Femur (tissue), 1 donor: ENCODE data around the gene FKBP1A.

Source experiments
- DNase-seq: peaks from one replicate; pipeline ENCODE4 v3.0.0-alpha.2; 2017

FKBP1A gene

DNA sequence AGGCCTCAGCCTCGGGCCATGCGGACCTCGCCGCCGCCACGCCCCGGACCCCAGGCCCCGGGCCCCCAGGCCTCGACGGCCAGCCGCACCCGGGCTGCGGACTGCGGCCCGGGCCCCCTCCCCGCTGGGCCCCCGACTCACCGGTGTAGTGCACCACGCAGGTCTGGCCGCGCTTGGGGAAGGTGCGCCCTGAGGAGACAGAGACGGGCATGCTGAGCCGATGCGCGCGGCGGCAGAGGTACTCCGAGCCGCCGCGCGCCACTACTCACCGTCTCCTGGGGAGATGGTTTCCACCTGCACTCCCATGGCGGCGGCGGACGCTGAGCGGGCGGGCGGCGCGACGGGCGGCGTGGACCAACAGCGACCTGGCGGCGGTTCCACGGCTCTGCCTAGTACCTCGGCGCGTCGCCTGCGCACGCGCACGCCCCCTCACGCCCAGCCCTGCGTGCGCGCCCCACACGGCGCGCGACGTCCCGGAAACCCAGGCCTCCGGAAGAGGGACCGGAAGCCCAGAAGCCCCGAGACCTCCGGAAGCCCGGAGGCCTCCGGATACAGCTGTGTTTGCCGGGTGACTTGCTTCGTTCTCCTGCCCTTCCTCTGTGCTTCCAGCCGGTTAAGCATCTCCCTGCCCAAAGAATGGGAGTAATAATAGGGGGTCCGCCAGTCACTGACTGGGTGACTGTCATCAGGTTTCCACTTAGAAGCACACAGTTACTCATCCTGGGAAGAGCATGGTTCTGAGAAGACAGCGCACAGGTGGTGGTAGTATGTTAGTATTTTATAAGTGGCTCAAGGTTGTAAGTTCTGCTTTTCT lies at the start of gene FKBP1A:
FKBP1A (minus strand) TSS at position 362 of the 814 bp plus-strand sequence; CDS start at position 306, 56 bp downstream.
- DNase-seq, result peak; percentile 96

DNA sequence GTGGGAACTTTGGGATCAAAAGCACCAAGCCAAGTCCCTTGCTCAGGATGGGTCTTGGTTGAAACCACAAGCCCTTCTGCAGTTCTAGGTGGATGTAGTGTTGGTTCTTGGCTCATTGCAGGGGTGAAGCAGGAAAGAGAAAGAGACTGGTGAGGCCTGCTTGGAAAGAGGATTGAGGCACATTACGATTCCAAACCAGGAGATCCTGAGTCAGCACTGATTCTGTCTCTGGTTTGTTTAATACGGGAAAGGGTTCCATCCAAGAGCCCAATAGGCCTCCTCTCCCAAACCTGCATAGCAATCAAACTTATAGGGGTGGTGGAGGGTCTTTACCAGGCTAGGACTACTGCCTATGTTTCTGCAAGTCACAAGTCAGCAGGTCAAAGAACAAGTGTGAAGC lies 49.5 kb upstream of the FKBP1A start:
- DNase-seq, result no peak

DNA sequence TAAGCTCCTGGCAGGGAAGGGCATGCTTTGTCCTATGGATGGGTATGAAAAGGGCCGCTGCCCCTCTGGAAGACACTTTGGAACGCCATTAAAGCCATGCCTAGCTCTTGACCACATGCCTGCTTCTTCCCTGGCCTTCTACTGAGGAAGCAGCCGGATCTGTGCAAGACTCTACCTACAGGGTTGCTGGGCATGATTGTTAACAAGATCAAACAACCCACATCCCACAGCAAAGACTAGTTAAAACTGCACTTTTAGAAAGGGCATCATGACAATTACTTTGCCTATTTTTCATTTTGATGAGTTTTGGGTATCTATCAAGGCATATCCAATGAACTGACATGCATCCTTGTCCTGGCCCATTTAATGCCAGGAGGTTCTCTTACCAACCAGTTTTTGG lies 48.3 kb upstream of the FKBP1A start:
- no peak for DNase-seq

DNA sequence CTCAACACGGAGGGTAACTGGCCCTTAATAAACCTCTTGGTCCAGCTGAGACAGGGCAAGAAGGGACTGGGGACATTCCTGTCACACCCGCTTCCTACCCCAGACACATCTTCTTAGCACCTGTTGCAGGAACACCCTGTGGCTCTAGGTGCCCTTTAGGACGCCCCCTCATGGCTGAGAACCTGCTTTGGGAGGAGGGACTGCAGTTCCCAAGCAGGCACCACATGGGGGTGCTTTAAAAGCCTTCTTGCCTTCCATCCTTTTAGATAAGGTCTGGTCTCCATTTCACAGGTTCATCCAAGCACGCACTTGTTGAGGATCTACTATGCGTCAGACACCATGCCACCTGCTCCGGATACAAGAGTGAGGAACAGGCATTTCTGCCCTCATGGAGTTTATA lies 47.2 kb upstream of the FKBP1A start:
- DNase-seq, result no peak

DNA sequence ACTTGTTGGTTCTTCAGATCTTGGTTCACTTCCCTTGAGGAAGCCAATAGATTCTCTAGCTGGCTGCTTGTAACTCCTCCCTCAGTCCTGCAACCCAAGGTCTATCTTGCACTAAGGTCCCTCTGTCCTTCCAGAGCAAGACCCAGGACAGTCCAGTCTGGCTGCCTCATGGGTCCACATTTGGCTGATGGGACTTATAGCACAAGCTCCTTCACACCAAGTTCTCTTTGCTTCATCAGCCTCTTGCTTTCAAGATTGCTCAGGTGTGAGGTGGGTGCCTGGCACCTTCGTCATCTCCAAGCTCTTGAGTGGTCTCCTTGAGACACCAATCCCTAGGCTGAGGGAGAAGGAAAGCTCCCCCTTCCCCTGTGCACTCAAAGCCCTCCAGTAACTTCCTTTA lies 45.5 kb upstream of the FKBP1A start:
- no peak for DNase-seq

DNA sequence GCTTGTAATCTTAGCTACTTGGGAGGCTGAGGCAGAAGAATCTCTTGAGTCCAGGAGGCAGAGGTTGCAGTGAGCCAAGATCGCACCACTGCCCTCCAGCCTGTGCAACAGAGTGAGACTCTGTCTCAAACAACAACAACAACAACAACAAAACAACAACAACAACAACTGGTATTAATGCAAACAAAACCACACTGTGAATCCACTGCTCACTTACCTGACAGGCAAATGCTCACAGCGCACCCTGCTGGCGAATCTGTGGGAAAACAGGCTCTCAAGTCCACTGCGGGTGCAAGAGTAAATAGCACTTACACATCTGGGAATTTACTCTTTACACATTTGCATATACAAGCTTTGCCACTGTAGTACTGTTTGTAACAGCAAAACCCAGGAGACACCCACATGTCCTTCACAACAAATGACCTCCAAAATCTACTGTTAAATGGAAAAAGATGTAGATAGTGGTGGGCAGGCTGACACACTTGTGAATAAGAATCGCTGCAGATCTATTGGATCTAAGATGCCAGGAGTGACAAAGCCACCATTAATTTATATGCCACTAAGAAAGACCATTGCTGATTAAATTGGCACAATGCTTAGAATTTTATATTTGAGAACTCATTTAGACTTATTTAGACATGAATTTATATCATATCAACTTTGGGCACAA lies 44.5 kb upstream of the FKBP1A start:
- peak; percentile 77 for DNase-seq

DNA sequence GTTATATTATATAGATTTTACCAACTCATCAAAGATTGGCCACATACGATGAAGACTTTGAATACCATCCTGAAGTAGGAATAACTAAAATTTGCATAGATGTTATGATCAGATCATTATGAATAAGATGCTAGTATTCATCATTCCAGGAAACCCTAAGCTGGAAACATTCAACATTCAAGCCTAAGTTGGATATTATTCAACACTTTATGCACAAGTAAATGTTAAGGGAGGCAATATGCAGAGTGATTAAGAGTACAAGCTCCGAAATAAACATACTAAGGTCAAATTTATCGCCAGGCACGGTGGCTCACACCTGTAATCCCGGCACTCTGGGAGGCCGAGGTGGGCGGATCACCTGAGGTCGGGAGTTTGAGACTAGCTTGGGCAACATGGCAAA lies 43.4 kb upstream of the FKBP1A start:
- no peak for DNase-seq

DNA sequence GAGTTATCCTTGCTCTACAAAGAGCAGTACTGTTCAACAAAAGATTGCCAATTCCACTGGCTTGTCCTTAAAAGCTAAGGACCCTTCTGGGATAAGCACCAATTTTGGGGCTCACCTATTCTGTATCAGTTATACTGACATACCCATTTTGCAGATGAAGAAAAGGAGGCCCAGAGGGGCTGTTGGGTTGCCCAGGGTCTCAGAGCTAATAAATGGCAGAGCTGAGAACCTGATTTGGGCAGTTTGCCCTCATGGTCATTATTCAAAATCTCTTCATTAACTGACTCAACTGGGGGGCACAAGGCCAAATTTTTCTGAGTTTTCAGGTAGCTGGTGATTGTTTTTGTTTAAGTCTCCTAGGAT lies 42.5 kb upstream of the FKBP1A start:
- DNase-seq, result no peak

DNA sequence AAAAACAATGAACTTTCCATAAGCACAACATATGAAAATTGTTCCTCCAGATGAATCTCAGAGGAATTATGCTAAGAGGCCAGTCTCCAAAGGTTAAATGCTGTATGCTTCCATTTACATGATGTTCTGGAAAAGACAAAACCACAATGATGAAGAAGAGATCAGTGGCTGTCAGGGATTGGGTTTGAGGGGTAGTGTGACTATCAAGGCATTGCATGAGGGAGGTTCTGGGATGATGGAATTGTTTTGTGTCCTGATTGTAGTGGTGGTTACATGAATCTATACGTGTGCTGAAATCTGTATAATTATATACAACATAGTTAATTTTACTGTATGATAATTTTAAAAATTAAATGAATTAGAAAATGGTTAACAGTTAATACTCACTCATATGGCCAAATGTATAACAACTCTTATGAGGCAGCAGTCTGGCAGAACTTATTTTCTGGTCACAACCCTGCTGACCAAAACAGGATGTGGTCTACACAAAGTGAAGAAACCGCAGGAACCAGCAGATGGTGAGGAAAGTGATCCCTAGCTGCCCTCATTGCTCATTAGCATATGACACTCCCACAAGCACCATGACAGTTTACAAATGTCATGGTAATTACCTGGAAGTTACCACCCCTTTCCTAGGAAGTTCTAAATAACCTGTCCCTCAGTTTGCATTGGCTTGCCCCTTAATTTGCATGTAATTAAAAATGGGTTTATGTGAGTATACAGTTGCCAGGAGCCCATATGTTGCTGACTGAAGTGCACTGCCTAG lies 41.9 kb upstream of the FKBP1A start:
- peak; percentile 50 for DNase-seq

DNA sequence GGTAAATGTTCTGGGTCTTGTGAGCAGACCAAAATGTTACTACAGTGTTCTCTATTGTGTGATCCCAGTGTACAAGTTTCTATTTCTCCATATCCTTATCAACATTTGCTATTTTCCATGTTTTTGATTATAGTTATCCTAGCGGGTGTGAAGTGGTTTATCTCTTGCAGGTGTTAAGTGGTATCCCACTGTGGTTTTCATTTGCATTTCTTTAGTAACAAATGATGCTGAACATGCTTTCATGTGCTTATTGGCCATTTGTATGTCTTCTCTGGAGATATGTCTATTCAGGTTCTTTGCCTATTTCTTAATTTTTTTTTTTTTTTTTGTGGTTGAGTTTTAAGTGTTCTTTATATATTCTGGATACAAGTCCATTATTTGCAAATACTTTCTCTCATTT lies 38.3 kb upstream of the FKBP1A start:
- no peak for DNase-seq

DNA sequence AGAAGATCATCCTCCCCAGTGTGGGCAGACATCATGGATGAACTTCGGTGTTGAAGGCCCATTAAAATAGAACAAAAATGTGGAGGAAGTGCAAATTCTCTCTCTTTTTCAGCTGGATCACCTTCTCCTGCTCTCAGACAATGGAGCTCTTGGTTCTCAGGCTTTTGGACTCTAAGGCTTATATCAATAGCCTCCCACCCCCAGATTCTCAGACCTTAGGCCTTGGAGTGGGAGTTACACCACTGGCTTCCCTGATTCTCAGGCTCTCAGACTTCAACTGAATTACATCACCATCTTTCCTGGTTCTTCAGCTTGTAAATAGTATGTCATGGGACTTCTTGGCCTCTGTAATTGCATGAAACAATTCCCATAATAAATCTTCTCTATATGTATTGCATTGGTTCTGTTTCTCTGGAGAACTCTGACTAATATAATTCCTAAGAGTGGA lies 37.2 kb upstream of the FKBP1A start:
- DNase-seq, result no peak

DNA sequence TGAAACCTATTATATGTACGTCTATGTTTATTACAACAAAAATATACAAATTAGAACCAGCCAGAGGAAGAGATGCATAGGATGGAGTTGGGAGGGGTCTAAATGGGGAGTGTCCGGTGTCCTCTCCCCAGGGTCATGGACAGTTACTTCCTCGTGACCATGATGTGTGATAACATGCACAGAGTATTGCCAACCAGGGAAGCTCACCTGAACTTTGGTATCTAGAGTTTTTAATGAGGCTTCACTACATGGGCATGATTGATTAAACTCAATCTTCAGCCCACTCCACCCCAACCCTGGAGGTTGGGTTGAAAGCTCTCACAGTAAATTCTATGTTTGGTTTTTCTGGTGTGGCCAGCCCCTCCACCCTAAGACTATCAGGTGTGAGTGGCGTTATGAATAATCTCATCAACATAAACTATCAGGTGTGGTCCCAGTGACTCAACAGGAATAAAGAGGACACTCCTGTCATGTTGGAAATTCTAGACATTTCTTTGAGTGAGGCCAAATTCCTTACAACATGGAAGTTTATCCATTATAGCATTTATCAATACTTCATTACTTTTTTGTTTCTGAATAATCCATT lies 36.4 kb upstream of the FKBP1A start:
- DNase-seq, result no peak

DNA sequence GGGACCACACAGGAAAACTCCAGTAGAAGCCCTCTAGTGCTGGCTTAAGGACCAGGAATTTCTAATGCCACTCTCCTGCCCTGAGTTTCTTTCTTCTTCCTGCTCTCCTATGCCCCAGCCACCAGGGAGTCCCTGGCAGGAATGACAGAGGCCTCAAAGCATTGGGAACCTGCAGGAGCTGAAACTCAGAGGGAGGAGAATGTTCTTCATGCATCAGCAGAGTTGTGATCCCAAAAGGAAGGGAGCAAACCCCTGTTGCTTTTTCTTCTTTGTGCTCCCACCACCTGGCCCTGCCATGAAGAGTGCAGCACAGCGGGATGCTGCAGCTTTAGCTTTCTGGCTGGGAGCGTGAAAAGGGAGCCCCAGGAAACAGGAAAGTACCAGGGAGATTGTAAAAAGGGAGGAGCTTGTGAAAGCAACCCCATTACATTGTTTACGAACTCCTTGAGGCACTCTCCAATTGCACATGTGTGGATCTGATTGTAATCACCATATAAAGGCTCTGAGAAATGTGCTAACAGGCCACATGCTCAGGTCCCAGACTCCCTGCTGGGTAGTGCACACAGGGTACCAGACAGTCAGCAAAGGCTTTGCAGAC lies 34.7 kb upstream of the FKBP1A start:
- no peak for DNase-seq

DNA sequence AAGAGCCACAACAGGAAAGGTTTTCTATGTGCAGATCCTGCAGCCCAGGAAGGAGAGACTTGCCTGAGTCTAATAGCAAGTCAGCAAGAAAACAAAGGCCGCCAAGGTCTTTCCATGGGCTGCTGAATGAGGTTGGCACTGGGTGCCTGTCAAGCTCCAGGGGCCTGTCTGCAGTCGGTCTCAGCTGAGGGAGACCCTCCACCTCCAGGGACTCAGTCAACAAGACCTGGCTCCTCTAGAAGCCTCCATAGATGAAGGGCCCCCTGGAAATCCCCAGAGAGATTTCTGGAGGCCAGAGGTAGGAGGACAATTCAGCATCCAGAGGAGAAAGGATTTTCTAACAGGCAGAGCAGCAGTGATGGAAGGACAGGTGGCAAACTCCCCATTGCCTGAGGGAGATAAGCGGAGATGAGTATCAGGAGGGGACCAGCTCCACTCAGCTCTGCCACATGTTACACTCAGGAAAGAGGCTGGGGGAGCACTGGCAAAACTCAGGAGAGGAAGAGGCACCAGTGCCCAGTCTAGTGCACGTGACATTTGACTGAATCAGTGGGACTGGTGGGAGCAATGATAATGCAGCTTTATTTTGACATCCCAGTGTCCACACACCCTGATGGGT lies 33.5 kb upstream of the FKBP1A start:
- no peak for DNase-seq

DNA sequence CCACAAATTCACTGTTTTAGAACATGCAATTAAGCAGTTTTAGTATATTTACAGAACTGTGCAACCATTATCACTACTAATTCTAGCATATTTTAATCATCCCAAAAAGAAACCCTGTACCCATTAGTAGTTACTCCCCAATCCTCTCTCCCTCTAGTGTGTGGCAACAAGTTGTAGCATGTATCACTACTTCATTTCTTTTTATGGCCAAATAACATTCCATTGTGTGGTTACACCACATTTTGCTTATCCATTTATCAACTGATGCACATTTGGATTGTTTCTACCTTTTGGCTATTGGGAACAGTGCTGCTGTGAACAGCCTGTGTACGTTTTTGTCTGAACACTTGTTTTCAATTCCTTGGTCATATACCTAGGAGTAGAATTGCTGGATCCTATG lies 31.5 kb upstream of the FKBP1A start:
- no peak for DNase-seq

DNA sequence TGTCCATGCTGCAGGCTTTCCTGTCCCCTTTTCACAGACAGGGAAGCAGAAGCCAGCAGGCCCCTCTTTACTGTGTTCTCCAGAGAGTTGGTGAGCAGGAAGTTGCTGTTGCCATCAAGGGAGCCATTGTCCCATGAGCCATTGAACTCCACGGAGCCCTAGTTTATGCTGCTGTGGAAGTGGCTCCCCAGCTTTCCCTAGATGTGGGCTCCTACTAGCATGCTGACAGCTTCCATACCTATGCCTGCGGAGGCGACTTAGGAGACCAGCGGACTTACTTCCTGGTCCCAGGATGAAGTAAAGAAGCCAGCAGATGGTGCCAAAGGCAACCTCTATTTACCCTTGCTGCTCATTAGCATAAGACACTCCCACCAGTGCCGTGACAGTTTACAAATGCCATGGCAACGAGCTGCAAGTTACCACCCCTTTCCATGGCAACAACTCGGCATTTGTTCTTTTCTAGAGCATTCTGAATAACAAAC lies 30.8 kb upstream of the FKBP1A start:
- DNase-seq, result no peak

DNA sequence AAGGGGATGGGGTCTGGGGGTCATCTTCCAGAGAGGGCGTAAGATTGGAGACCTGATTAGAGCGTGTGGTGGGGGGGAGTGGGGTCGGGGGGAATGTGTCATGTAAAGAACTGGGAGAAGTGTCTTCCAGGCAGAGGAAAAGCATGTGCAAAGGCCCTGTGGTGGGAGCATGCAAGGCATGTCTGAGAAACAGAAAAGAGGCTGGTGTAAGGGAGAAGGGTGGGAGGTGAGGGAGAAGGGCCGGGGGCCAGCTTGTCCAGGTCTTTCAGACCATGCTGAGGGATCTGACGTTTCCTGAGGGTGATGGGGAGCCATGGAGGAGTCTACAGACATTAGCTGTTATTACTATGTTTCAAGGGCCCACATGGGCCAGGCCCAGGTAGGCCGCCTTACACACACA lies 30.4 kb upstream of the FKBP1A start:
- DNase-seq, result no peak

DNA sequence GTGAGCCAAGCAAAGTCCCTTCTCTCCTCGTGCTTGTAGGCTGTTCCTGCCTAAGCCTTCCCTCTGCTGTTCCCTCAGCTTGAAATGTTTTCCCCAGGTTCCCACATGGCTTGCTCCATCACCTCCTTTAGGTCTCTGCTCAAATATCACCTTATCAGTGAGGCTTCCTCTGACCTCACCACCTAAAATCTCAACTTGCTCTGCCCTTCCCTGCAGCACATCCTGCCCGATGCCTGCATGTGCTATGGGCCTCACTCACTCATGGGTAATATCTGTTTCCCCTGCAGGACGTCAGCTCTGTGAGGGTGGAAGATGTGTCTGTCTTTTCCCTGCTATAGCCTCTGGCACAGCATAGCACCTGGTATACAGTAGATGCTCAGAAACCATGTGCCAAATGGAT lies 29.9 kb upstream of the FKBP1A start:
- no peak for DNase-seq

DNA sequence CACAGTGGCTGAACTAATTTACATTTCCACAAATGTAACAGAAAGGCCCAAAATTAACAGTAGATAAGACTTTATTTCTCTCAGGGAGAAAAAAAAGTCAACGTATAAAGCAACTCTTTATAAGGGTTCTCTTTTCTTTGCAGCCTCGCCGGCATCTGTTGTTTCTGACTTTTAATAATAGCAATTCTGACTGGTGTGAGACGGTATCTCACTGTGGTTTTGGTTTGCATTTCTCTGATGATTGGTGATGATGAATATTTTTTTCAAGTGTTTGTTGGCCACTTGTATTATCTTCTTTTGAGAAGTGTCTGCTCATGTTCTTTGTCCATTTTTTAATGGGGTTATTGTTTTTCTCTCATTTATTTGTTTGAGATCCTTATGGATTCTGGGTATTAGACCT lies 27.2 kb upstream of the FKBP1A start:
- DNase-seq, result no peak

DNA sequence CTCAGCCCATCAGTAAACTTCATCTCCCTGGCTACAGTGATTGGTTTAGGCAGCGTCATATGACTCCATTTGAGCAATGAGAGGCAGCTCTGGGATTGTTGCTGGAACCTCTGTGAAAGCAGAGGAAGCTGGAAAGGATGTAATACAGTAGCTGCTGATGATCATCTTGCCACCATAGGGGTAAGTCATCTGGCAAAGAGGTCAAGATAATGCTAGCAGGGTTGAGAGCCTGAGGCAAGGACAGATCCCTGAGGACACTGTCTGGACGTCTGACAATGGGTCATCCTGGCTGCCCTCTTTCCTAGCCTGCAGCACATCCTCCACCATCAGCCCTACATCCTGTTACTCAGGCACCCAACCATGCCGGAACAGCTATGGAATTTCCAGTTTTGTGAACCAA lies 25.5 kb upstream of the FKBP1A start:
- DNase-seq, result no peak

DNA sequence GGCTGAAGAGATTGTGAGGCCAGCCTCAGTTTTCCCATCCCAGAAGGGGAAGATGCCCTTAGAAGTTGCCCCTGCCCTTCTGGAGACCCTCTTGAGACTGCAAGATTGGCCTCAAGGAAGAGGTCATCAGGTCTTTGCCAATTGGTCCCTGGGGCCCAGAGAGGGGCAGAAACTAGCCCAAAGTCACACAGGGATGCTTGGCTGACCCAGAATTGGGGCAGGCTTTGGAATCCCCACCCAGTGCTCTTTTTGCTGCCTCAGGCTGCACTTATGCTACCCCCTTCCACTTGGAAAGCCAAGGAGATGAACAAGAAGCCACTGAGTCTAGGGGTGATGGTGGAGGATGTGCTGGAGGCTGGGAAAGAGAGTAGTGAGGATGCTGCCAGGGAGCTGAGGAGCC lies 24.9 kb upstream of the FKBP1A start:
- DNase-seq, result no peak

DNA sequence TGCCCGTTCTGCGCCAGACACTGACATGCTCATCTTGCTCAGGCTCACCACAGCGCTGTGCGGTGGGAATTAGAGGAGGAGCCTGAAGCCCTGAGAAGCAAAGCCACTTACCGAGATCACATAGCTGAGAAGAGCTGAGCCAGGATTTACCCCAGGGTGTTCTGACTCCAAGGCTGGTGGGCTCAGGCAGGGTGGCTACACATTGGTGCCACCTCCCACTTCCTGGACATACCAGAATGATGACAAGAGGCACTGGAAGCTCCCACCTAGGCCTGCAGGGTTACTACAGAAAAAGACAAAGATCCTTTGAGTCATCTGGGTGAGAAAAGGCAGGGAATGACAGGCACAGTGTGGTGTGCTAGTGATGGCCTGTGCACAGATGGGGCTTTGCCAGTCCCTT lies 24.4 kb upstream of the FKBP1A start:
- no peak for DNase-seq
